HepG2 (cell line): ENCODE data around the gene SLC25A19. TPM values are rescaled to one million over a fixed set of nuclear protein-coding genes. Genes with fewer than 3 reads are reported as not detected.
A peak's percentile ranks its signal among the peaks of the same experiment; 100 is the strongest.

ENCODE experiments used
- ATF3 ChIP-seq: sonication (generic); formaldehyde crosslinking; IDR thresholded peaks from 2 replicates; pipeline ENCODE4 v1.4.0; 2020; ENCODE audit warnings: missing genetic modification reagents
- FOXM1 ChIP-seq: sonication (generic); formaldehyde crosslinking; IDR thresholded peaks from 2 replicates; pipeline ENCODE4 v1.5.0; 2020; ENCODE audit warnings: missing genetic modification reagents
- HNF4G ChIP-seq, 2 experiments: sonication (generic) in 1 of 2; formaldehyde crosslinking in 1 of 2; IDR thresholded peaks; 2 replicates each; pipeline versions ENCODE4 v1.4.0 to v1.6.1; 2011 to 2020; ENCODE audit warnings: borderline replicate concordance in 2 of 2, low read depth in 2 of 2, mild to moderate bottlenecking in 2 of 2, low read length in 1 of 2, missing genetic modification reagents in 1 of 2, moderate library complexity in 1 of 2
- MBNL3 ChIP-seq: fragments of 250-450 bp; sonication (Bioruptor Pico); conservative IDR thresholded peaks from 2 replicates; pipeline ENCODE4 v1.8.0; 2022; ENCODE audit warnings: mild to moderate bottlenecking, inconsistent platforms
- MEIS1 ChIP-seq: sonication (generic); formaldehyde crosslinking; IDR thresholded peaks from 2 replicates; pipeline ENCODE4 v1.9.0; 2021; ENCODE audit warnings: mild to moderate bottlenecking, missing genetic modification reagents, moderate library complexity, borderline replicate concordance
- NONO ChIP-seq, 2 experiments: fragments of 450-650 bp in 1 of 2; sonication (generic) in 1 of 2; formaldehyde crosslinking in 1 of 2; IDR thresholded peaks in 1 of 2; conservative IDR thresholded peaks in 1 of 2; 2 replicates each; pipeline versions ENCODE4 v1.6.1 to v1.8.0; 2017 to 2022; ENCODE audit warnings: mild to moderate bottlenecking in 1 of 2, missing genetic modification reagents in 1 of 2, moderate library complexity in 1 of 2
- NR1H2 ChIP-seq: sonication (generic); formaldehyde crosslinking; IDR thresholded peaks from 2 replicates; pipeline ENCODE4 v1.8.1; 2022; ENCODE audit warnings: low read depth, missing genetic modification reagents, borderline replicate concordance
- RBFOX2 ChIP-seq: fragments of 200-400 bp; formaldehyde crosslinking; IDR thresholded peaks from 2 replicates; pipeline ENCODE4 v1.6.1; 2017; ENCODE audit warnings: low read depth, mild to moderate bottlenecking, low read length
- REL ChIP-seq: sonication (generic); formaldehyde crosslinking; conservative IDR thresholded peaks from 2 replicates; pipeline ENCODE4 v1.8.0; 2022; ENCODE audit warnings: mild to moderate bottlenecking, missing genetic modification reagents, moderate library complexity
- SOX6 ChIP-seq, 2 experiments: fragments of 450-650 bp in 1 of 2; sonication (generic) in 1 of 2; formaldehyde crosslinking in 1 of 2; IDR thresholded peaks; 2 replicates each; pipeline versions ENCODE4 v1.4.0 to v1.6.1; 2017 to 2020; ENCODE audit warnings: antibody characterized with exemption in 1 of 2, mild to moderate bottlenecking in 1 of 2, missing genetic modification reagents in 1 of 2
- SUZ12 ChIP-seq: fragments of 150-350 bp; IDR thresholded peaks from 2 replicates; pipeline ENCODE4 v1.6.1; 2014; ENCODE audit warnings: low read depth, low read length
- ZNF333 ChIP-seq: sonication (generic); formaldehyde crosslinking; IDR thresholded peaks from 2 replicates; pipeline ENCODE4 v1.4.0; 2020; ENCODE audit warnings: mild to moderate bottlenecking, missing genetic modification reagents, borderline replicate concordance
- ZNF556 ChIP-seq: sonication (generic); formaldehyde crosslinking; IDR thresholded peaks from 2 replicates; pipeline ENCODE4 v1.4.0; 2020; ENCODE audit warnings: mild to moderate bottlenecking, missing genetic modification reagents, borderline replicate concordance
- ZSCAN20 ChIP-seq: sonication (generic); formaldehyde crosslinking; IDR thresholded peaks from 2 replicates; pipeline ENCODE4 v1.4.0; 2020; ENCODE audit warnings: missing genetic modification reagents, mild to moderate bottlenecking, borderline replicate concordance
- ZSCAN21 ChIP-seq: sonication (generic); formaldehyde crosslinking; IDR thresholded peaks from 2 replicates; pipeline ENCODE4 v1.8.0; 2022; ENCODE audit warnings: mild to moderate bottlenecking, missing genetic modification reagents, moderate library complexity, borderline replicate concordance
- polyA plus RNA-seq, 8 experiments: library from polyadenylated mRNA; depleted of rRNA in 3 of 8; stranded (reverse) in 7 of 8; unstranded in 1 of 8; fragments of >200 nt; fragmentation: Illumina TruSeq in 4 of 8; extraction: Trizol in 4 of 8; gene quantifications; 2 replicates each; pipeline versions ENCODE4 v1.2.1 to v1.2.3, GENCODE V29; 2011 to 2016; ENCODE audit warnings: low read depth in 4 of 8, missing spikeins in 1 of 8, mixed read lengths in 1 of 8; ENCODE audit not compliant: insufficient read depth in 1 of 8
- total RNA-seq, 5 experiments: library from RNA; depleted of rRNA; stranded (reverse); fragments of >200 nt; fragmentation: Illumina TruSeq; extraction: Trizol; gene quantifications; 2 replicates each; pipeline ENCODE4 v1.2.3, GENCODE V29; 2016; ENCODE audit warnings: low read depth in 1 of 5
- TF ChIP-seq, protein P1 (sequence below): sonication (generic); formaldehyde crosslinking; IDR thresholded peaks from 2 replicates; pipeline ENCODE4 v1.9.0; 2022; ENCODE audit warnings: missing genetic modification reagents, mild to moderate bottlenecking, borderline replicate concordance
- TF ChIP-seq, protein P2 (sequence below): sonication (generic); formaldehyde crosslinking; IDR thresholded peaks from 2 replicates; pipeline ENCODE4 v1.4.0; 2020; ENCODE audit warnings: missing genetic modification reagents
- TF ChIP-seq, protein P3 (sequence below): sonication (generic); formaldehyde crosslinking; conservative IDR thresholded peaks from 2 replicates; pipeline ENCODE4 v1.8.0; 2022; ENCODE audit warnings: mild to moderate bottlenecking, moderate library complexity, missing genetic modification reagents

SLC25A19 gene
- total and polyA plus RNA-seq, 2 of the 13 experiments (the other 11 are each of a cell fraction or from before 2014, with no cell fraction given): 24.4 to 41.4 TPM

DNA sequence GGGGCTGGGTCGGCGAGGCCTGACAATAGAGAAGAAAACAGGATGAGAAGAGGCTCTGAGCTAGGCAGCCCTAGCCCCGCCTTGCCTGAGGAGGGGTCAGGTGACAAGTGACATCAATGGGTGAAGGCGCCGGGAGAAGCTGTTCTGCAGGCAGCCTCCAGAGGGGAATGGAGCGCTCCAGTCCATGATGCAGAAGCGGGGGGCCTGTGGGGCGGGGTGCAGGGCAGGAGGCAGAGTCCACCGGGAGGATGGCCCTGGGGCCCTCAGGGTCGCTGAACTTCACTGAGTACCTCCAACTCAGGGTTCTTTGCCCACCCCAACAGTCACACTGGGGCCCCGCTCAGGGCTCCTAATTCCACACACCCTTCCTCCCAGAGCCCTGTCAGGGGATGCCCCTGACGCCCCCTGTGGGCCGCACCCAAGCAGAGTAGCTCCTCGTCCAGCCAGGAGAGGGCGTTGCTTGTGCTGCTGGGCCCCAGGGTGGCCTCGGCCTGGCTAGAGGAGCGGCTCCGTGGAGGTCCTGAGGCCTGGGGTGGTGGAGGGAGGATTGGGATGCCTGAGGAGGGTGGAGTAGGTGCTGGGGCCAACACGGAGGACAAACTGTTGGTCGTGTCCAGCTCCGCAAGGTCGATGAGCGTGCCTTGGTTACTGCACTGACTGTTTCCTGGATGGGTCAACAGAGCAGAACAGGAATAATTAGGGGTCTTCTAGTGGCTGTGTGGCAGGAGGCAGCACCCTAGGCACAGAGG is 48.7 kb downstream of the SLC25A19 start (continued):
- TF ChIP-seq, protein P1, sequence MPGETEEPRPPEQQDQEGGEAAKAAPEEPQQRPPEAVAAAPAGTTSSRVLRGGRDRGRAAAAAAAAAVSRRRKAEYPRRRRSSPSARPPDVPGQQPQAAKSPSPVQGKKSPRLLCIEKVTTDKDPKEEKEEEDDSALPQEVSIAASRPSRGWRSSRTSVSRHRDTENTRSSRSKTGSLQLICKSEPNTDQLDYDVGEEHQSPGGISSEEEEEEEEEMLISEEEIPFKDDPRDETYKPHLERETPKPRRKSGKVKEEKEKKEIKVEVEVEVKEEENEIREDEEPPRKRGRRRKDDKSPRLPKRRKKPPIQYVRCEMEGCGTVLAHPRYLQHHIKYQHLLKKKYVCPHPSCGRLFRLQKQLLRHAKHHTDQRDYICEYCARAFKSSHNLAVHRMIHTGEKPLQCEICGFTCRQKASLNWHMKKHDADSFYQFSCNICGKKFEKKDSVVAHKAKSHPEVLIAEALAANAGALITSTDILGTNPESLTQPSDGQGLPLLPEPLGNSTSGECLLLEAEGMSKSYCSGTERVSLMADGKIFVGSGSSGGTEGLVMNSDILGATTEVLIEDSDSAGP (CRISPR knock-in tag): peak; percentile 45; the same call in 1 of the 2 replicates
- peak; percentile 48; the same call in 1 of the 2 replicates for TF ChIP-seq ZSCAN21 (CRISPR knock-in tag)
- TF ChIP-seq FOXM1: no peak
- no peak for TF ChIP-seq RBFOX2
- TF ChIP-seq, protein P2, sequence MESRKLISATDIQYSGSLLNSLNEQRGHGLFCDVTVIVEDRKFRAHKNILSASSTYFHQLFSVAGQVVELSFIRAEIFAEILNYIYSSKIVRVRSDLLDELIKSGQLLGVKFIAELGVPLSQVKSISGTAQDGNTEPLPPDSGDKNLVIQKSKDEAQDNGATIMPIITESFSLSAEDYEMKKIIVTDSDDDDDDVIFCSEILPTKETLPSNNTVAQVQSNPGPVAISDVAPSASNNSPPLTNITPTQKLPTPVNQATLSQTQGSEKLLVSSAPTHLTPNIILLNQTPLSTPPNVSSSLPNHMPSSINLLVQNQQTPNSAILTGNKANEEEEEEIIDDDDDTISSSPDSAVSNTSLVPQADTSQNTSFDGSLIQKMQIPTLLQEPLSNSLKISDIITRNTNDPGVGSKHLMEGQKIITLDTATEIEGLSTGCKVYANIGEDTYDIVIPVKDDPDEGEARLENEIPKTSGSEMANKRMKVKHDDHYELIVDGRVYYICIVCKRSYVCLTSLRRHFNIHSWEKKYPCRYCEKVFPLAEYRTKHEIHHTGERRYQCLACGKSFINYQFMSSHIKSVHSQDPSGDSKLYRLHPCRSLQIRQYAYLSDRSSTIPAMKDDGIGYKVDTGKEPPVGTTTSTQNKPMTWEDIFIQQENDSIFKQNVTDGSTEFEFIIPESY (CRISPR knock-in tag): peak; percentile 67; the same call in 1 of the 2 replicates
- 0 out of 2 replicates have a peak, but pooled peaks have one; percentile 64 for TF ChIP-seq ZNF333 (CRISPR knock-in tag)
- 0 out of 2 replicates have a peak, but pooled peaks have one; percentile 60 for TF ChIP-seq MEIS1 (CRISPR knock-in tag)
- 0 out of 2 replicates have a peak, but pooled peaks have one; percentile 4 for TF ChIP-seq HNF4G (IDR thresholded peaks at IDR 0.05; ENCODE audit: borderline replicate concordance, low read depth, low read length)
- no peak for TF ChIP-seq HNF4G (CRISPR knock-in tag; IDR thresholded peaks at IDR 0.05; ENCODE audit: borderline replicate concordance, low read depth)
- TF ChIP-seq MBNL3: no peak
- no peak for TF ChIP-seq NONO (IDR thresholded peaks at IDR 0.05)
- TF ChIP-seq NONO (CRISPR knock-in tag; conservative IDR thresholded peaks at IDR 0.05): no peak; the same call in 1 of the 2 replicates
- TF ChIP-seq REL (CRISPR knock-in tag): no peak
- TF ChIP-seq NR1H2 (CRISPR knock-in tag): no peak
- TF ChIP-seq SUZ12: no peak
- TF ChIP-seq ZSCAN20 (CRISPR knock-in tag): no peak
- TF ChIP-seq ATF3 (CRISPR knock-in tag): 0 out of 2 replicates have a peak, but pooled peaks have one; percentile 25
- TF ChIP-seq, protein P3, sequence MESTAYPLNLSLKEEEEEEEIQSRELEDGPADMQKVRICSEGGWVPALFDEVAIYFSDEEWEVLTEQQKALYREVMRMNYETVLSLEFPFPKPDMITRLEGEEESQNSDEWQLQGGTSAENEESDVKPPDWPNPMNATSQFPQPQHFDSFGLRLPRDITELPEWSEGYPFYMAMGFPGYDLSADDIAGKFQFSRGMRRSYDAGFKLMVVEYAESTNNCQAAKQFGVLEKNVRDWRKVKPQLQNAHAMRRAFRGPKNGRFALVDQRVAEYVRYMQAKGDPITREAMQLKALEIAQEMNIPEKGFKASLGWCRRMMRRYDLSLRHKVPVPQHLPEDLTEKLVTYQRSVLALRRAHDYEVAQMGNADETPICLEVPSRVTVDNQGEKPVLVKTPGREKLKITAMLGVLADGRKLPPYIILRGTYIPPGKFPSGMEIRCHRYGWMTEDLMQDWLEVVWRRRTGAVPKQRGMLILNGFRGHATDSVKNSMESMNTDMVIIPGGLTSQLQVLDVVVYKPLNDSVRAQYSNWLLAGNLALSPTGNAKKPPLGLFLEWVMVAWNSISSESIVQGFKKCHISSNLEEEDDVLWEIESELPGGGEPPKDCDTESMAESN (CRISPR knock-in tag): 0 out of 2 replicates have a peak, but pooled peaks have one; percentile 26
- 0 out of 2 replicates have a peak, but pooled peaks have one; percentile 46 for TF ChIP-seq ZNF556 (CRISPR knock-in tag)
- TF ChIP-seq SOX6 (IDR thresholded peaks at IDR 0.05): no peak
- TF ChIP-seq SOX6 (CRISPR knock-in tag; IDR thresholded peaks at IDR 0.05): 0 out of 2 replicates have a peak, but pooled peaks have one; percentile 18
